Stimulated activated CD4-positive, alpha-beta T cell treated with anti-CD3 and anti-CD28 coated beads, Interleukin-1b, Interleukin-23, amount 100 ng/mL, for 4 hours (primary cell): Measurements from ENCODE around the gene CELF4.

ENCODE experiments used
- DNase-seq, 2 donors: peaks; one replicate each; pipeline ENCODE4 v3.0.0-alpha.2; 2020; ENCODE audit warnings: low read depth in 2 of 2

The CELF4 gene

GRCh38 chr18:37318360-37319355 lies 246.9 kb downstream of the CELF4 start:
- DNase-seq = no peak

GRCh38 chr18:37317486-37317885 lies 248.1 kb downstream of the CELF4 start:
- DNase-seq = no peak

DNA sequence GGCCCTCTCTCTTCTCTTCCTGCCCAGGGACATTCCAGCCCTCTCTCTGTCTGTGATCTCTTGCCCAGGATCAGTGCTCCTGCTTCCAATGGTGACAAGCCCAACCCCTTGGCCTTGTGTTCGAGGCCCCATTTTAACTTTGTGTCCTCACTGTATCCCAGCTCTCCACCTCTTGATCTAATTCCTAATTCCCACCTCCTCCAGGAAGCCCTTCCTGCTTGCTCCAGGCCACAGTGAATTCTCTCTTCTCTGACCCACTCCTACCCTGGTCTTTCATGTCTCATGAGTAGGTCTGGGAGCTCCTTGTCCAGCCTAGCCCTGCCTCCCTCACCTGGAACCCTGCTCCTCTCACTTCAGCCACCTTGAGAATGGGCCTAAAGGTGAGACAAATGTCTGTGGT lies 249.1 kb downstream of the CELF4 start:
- DNase-seq = no peak

DNA sequence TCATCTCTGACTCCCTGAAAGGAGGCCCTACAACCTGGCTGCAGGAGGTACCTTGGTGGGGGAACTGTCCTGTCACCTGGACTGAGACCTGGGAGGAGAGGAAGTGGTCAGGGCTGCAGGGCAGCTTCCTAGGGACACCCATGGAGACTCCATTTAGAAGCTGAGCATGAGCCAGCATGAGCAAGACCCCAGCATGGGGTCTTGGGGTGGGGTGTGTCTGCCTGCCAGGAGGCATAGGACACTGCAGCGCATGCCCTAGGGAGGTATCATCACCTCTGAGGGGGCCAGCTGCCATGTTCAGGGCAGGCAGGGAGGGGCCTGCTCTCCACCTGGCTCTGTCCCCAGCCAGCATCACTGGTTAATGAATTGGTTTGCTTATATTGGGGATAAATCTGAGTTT lies 249.7 kb downstream of the CELF4 start:
- no peak for DNase-seq

DNA sequence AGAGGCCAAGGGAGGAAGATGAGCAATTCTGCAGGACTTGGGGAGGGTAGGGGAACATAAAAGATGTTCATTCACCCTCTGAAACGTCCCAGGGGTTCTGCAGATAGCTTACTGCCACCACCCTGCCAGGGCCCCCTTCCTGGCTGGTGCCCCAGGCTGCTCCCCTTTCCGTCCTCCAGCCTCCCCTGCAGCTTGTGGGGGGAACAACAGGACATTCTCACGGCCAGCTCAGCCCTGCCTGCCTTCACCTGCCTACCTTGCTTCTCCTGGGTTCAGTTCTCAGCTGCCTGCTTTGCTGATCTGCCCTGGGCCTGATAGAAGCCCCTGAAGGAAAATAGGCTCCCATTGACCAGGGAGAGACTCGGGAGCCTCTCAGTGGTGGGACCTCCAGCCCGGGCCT lies 251.1 kb downstream of the CELF4 start:
- no peak for DNase-seq

GRCh38 chr18:37313624-37314023 lies 252.0 kb downstream of the CELF4 start:
- no peak for DNase-seq

DNA sequence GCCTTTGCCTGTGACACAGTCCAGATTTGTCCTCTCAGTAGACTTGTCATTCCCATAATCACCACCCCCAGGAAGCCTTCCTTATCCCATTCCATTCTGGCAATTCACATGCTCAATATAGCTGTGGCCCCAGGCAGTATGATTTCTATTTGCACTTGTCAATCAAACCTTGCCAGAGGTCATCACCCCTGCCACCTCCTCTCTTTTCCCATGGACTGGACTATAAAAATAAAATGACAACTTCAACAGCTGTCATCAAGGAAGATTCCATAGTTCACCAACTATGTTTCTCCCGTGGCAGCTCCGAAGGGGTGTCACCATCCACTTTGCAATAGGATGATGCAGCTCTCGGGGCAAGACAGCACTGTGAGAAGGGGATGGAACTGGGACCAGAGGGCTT lies 255.7 kb downstream of the CELF4 start:
- no peak for DNase-seq

- no peak for DNase-seq
These were observed 256.5 kb downstream of the CELF4 start for GRCh38 chr18:37309059-37309458.

GRCh38 chr18:37307181-37307580 lies 258.4 kb downstream of the CELF4 start:
- no peak for DNase-seq

DNA sequence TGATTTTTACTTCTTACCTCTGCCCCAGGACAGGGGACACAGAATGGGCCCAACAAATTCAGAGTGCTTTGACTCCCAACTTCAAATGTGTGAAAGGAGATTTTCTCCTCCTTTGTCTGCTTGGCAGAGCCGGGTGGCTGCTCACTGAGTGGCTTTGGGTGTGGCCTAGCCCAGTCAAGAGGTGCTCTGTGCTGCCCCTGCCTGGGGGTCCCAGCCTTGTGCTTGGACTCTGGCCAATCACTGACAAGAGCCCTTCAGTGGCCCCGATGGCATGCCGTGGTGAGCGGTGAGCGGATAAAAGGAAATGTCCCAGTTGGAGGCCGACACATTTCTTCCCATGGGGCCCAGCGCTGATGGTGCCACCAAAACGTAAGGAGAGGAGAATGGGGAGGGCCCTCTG lies 259.2 kb downstream of the CELF4 start:
- DNase-seq = no peak

- DNase-seq = no peak
These were observed 260.5 kb downstream of the CELF4 start for GRCh38 chr18:37305066-37305465.

DNA sequence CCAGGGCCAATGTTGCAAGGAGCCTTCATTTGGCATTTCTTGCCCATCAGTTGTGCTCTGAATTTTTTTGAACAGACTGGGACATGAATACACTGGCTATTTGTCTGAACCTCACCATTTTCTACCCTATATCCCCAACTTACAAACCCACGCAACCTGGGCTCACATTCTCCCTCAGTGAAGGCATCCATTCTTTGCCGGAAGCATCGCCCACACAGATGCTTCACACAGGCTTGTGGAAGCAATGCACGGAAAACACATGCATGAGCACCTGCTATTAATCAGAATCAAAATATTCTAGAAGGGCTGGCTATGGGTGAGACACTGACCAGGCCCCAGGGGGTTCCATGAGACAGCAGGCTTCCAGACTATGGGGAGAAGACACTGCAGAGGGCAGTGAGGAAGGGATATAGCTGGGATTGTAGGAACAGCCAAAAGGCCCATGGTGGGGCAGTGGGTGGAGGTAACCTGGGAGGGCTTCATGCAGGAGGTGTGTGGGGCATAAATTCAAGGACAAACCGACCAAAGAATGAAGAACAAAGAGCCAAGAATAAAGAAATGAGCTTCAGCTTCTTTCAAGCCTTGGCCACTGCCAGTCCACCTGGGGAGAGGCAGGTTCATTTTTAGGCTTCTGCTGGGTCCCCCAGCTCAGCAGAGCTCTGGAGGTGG lies 261.5 kb downstream of the CELF4 start:
- no peak for DNase-seq

DNA sequence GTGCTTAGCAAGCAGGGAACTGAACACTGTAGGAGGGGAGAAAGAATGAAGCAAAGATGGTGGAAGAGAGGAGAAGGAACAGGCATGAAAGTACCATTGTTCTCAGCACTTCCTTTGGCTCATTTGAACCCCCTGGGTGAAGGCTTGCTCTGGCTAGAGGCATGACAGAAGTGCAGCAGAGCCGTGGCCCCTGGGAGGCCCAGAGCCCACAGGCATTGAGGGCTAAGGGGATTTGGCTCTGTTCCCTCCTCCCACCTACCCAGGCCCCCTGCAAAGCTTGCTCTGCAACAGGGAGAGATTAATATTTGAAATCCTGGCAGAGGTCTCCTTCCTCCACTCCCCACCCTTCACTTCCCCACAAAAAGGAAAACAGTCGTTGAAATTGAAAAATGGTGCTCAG lies 262.6 kb downstream of the CELF4 start:
- no peak for DNase-seq

DNA sequence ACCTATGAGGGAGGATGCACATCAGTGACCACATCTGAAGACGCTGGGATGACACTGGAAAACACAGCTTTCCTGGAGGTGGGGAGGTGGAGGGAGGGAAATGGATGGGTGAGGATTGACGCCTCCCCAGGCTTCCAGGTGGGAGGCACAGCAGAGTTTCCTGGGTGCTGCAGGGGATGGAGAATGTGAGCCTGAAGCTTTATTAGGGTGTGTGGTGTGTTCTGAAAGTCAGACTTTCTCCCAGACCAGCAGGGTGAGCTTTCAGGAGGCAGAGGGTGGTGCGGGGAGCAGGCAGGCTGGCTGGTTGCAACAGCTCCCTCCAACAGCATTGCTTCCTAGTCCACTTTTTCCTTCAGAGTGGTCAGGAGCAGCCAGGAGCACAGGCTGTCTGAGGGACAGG lies 263.1 kb downstream of the CELF4 start:
- DNase-seq = no peak

GRCh38 chr18:37299471-37300304 lies 265.9 kb downstream of the CELF4 start:
- no peak for DNase-seq

DNA sequence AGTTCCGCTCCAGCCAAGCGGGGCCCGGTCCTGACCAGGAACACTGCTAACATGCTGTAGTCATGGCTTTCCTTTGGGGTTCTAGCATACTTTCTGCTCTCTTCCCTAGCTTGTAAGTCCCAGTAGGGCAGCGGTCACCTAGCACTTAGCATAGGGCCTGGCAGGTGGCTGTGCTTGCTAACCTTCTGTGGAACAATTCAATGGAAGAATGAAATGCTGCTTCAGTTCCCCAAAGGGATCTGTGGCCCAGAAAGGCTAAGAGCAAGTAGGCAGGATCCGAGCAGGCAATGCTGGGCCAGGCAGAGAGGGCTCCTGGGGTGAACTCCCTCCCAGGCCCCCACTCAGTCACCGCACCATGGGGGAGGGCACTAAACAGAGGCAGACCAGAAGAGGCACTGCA lies 266.8 kb downstream of the CELF4 start:
- DNase-seq = no peak

GRCh38 chr18:37297106-37297505 lies 268.5 kb downstream of the CELF4 start:
- DNase-seq = no peak

DNA sequence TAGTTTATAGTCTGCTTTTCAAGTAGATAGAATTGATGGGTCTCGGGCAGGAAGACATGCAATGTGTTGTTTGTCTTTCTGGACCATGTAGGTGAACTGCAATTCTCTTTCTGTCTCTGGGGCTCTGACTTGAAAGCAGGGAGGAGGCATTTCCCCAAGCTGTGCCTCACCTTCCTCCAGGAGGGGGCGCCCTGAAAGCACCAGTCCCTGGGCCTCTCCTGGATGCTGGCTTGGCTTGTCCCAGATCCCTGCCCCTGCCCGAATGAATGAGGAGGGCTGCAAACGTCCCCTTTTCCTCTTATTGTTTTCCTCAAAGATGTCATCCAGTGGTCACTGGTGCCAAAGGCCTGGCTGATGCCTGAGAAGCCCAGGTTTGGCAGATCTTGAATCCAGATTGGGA lies 270.6 kb downstream of the CELF4 start:
- no peak for DNase-seq

- DNase-seq = no peak
These were observed 272.2 kb downstream of the CELF4 start for GRCh38 chr18:37293359-37293758.

DNA sequence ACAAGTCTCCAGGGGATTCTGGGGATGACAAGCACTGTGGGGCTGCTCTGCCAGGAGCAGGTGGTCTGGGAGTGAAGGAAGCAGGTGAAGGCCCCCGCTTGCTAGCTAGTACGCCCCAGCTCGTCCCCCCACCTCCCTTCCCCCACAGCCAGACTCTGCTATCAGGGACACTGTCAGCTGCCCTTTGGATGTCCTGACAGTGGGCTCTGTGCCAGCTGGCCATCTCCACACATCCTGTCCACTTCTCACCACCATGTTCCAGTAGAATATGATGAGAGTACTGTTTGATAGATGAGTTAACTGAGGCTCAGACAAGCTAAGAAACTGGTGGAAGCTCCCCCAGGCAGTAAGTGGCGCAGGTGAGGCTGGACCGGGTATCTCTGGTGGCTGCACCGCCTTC lies 276.2 kb downstream of the CELF4 start:
- DNase-seq = no peak

GRCh38 chr18:37287601-37288000 lies 278.0 kb downstream of the CELF4 start:
- DNase-seq = no peak

DNA sequence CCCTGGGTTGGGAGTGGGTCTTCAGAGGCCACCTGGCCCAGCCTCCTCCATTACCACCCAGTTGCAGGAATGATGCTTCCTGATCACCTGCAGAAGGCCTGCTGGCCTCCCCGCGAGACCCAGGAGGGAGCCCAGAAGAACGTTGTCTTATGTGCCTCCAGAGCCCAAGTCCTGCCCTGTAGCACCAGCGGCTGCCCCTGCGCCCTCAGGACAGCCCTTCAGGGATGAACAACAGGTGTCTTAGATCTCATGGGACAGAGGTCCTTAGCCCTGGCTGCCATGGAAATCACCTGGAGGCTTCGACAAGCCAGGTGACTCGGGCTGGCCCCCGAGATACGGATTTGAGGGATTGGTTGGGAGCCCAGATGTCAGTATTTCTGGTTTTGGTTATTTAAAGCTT lies 278.8 kb downstream of the CELF4 start:
- no peak for DNase-seq
